NCI-H524 treated with DMSO at 0.1 percent for 48 hours (cell line): ENCODE measurements around the gene WDFY3.

ENCODE experiments used
- DNase-seq: peaks from one replicate; lab custom pipeline; 2025; lab: John Stamatoyannopoulos, UW

WDFY3 gene

DNA sequence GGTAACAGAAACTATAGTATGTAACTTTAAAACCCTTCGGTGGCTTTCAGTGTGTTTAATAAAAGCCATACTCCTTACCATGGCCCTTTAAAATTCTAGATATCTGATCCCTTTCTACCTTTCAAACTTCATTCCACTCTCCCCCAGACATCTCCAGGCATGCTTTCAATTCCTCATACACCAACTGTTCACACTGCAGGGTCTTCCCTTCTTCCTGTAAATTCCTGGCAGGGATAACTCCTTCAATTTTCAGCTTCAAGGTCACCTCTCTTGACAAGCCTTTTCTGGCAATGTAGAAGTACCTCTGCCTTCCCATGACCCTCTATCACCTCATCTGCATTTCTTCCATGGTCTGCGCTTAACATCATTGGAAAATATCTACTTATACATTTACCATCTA lies 60.8 kb downstream of the WDFY3 start:
- no peak for DNase-seq

- DNase-seq: no peak
Observed at GRCh38 chr4:84901740-84902281, 64.7 kb downstream of the WDFY3 start.

GRCh38 chr4:84901173-84901572 lies 65.3 kb downstream of the WDFY3 start:
- peak; percentile 95 for DNase-seq

- DNase-seq: no peak
Observed at GRCh38 chr4:84899616-84900015, 66.9 kb downstream of the WDFY3 start.

- no peak for DNase-seq
Observed at GRCh38 chr4:84897516-84897915, 69.0 kb downstream of the WDFY3 start.

- no peak for DNase-seq
Observed at GRCh38 chr4:84895283-84895682, 71.2 kb downstream of the WDFY3 start.

- no peak for DNase-seq
Observed at GRCh38 chr4:84894621-84895020, 71.9 kb downstream of the WDFY3 start.

DNA sequence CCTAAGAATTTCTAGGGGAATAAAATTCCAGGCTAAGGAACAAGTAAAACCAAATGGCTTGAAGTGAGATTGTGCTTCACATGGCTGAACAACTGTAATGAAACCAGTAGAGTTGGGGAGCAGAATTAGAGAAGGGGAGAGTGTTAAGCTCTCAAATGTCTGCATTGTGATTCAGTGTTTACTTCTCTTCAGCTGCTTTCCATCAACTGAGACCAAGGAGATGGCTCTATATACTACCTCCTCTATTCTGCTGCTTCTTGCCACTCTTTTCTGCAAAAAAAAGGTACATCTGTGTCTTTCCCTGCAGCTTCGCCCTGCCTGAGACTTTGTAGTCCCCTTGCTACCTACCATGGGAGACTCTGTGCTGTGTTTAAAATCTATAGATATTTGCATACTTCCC lies 73.5 kb downstream of the WDFY3 start:
- no peak for DNase-seq

DNA sequence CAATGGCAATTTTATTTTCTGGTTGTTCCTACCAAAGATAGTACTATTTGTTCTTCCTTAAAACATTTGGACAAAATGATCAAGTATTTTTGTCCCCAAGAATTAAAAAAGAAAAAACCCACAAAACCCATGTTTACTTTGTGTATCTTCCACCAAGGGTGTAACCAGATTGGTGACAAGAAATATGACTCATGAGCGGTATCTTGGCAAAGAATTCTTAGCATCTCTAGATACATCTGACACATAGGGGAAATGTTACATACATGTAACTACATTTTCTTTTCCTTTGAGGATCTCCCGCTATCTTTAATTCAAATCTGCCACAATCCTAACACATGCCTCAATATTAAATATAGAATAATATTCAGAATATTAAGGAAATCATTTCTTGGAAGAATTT lies 78.7 kb downstream of the WDFY3 start:
- DNase-seq: no peak

DNA sequence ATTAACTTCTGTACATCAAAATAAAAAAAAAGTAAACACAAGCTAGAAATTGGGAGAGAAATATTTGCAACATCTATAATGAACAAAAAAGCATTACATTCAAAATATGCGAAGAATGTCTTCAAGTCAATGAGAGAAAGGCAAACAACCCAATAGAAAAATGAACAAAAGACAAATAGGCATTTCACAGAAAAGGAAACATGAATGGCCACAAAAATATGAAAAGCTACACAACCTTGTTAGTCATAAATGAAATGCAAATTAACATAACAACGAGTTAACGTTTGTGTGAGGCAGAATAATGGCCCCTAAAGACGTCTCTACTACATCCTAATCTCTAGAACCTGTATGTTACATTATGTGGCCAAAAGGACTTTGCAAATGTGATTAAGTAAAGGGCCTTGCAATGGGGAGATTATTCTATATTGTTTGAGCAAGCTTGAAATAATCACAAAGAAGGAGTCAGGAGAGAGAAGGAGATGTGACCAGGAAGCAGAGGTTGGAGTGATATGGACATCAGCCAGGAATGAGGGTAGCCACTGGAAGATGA lies 86.8 kb downstream of the WDFY3 start:
- DNase-seq: no peak

- DNase-seq: no peak
Observed at GRCh38 chr4:84878546-84878945, 87.9 kb downstream of the WDFY3 start.

- DNase-seq: no peak
Observed at GRCh38 chr4:84878090-84878489, 88.4 kb downstream of the WDFY3 start.

- DNase-seq: no peak
Observed at GRCh38 chr4:84877051-84877833, 89.2 kb downstream of the WDFY3 start.

- no peak for DNase-seq
Observed at GRCh38 chr4:84875636-84876371, 90.7 kb downstream of the WDFY3 start.

DNA sequence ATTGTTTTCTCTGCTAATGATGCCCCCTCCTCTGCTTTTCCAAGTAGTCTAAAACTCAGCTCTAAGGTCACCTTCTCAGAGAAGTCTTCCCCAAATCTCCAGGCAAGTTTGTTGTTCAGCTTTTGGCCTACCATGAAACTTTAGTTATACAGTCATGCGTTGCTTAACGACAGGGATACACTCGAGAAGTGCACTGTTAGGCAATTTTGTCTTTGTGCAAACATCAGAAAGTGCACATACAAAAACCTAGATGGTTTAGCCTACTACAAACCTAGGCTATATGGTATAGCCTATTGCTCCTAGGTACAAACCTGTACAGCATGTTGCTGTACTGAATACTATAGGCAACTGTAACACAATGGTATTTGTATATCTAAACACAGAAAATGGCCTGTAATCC lies 91.9 kb downstream of the WDFY3 start:
- no peak for DNase-seq

DNA sequence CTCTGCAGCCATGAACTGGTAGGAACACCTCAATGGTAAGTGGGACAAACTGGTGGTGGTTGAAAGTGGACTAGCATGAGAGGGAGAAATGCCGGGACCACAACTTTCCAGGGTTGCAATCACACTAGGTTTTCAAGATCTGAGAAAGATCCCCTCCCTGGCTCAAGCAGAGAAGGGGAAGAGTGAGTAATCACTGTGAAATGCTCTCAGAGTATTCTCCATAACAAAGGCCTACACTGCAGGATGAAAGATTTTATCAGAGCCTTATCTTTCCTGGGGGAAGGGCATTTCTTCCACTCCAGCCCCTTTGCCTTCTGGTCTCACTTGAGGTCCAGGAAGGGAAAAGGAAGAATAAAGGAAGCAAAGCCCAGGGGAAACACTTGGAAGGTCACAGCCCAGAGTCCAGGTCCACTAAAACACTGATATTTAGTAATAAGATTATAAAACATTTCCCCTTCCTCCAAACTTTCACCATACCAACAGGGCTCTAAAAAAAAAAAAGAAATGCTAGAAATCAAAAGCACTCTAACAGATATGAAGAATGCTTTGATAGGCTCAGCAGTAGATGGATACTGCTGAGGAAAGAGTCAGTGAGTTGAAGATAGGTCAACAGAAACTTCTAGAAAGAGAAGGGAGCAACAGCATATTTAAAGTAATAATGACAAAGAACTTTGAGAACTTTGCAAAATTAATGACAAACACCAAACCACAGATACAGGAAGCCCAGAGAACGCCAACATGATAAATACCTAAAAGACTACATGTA lies 95.9 kb downstream of the WDFY3 start:
- no peak for DNase-seq

GRCh38 chr4:84866295-84866694 lies 100.2 kb downstream of the WDFY3 start:
- DNase-seq: no peak

DNA sequence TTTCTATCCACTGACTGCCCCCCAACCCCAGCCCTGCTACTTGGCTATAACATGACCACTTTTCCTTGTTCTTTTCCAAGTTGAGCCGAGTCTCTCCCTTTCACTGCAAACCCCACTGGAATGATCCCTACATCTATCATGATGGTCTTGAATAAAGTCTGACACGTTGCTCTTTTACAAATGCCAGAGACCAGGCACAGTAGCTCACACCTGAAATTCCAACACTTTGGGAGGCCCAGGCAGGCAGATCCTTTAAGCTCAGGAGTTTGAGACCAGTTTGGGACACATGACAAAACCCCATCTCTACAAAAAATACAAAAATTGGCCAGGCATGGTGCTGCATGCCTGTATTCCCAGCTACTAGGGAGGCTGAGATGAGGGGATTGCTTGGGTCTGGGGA lies 100.9 kb downstream of the WDFY3 start:
- DNase-seq: no peak

DNA sequence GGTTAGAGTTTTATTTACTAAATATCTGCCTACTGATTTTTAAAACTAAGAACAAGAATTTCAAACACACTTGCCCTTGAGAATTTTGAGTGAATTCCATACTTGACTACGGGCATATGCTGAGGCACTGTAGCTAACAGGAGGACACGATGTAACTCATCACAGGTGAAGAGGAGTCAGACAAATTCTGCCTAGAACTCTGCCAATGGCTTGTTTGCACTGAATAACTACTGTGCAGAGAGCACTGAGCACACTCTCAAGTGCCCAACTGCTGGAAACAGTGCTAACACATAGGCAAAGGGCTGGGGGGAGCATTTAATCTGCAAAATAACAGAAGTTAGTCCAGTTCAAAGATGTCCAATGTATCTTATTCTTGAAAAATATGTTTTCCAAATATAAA lies 104.4 kb downstream of the WDFY3 start:
- DNase-seq: no peak

GRCh38 chr4:84857296-84857695 lies 109.2 kb downstream of the WDFY3 start:
- DNase-seq: no peak

GRCh38 chr4:84856468-84857049 lies 109.9 kb downstream of the WDFY3 start:
- DNase-seq: no peak

- no peak for DNase-seq
Observed at GRCh38 chr4:84855774-84856173, 110.7 kb downstream of the WDFY3 start.
